AG04450 (cell line): Measurements from ENCODE around the gene HP. TPM values are rescaled to one million over a fixed set of nuclear protein-coding genes. Genes with fewer than 3 reads are reported as not detected.
"Not testable (repeated sequence)": the region's sequence is repeated elsewhere in the genome, so short reads cannot be mapped to it uniquely, and the experiment has no call there.

ENCODE experiments used
- CTCF ChIA-PET: fragments of 300-600, 350-600 bp; formaldehyde crosslinking; extraction: SDS; loops from one replicate; lab custom pipeline; 2022; ENCODE audit warnings: antibody characterized with exemption, inconsistent platforms; lab: Charles Lee
- POLR2A ChIA-PET: fragments of 350-600 bp; formaldehyde crosslinking; extraction: SDS; loops from one replicate; lab custom pipeline; 2021; ENCODE audit warnings: antibody characterized with exemption, inconsistent platforms; lab: Yijun Ruan, JAX
- DNase-seq: peaks from one replicate; pipeline ENCODE4 v3.0.0-alpha.2; 2011; ENCODE audit warnings: low read depth, low spot score
- H3K27ac ChIP-seq: one replicate; pipeline ENCODE4 v1.5.1; 2012; ENCODE audit warnings: low read depth, low read length, control low read depth
- H3K27me3 ChIP-seq: one replicate; pipeline ENCODE4 v1.6.0; 2012; ENCODE audit warnings: low read length; ENCODE audit not compliant: control insufficient read depth, insufficient read depth
- H3K4me3 ChIP-seq: 2 replicates; pipeline ENCODE4 v1.5.1; 2011; ENCODE audit warnings: mild to moderate bottlenecking, low read depth, low read length, control low read depth
- H3K9me3 ChIP-seq: 2 replicates; pipeline ENCODE4 v1.5.1; 2012; ENCODE audit warnings: low read length; ENCODE audit not compliant: control insufficient read depth, insufficient read depth
- polyA minus RNA-seq: library from RNA; depleted of rRNA, polyadenylated mRNA; stranded (reverse); fragments of >200 nt; gene quantifications from 2 replicates; pipeline ENCODE4 v1.2.3, GENCODE V29; 2011; rRNA and poly(A)+ RNA removed
- polyA plus RNA-seq: library from polyadenylated mRNA; depleted of rRNA; stranded (reverse); fragments of >200 nt; gene quantifications from 2 replicates; pipeline ENCODE4 v1.2.3, GENCODE V29; 2011; rRNA removed
- TF ChIP-seq, protein P1 (sequence below): IDR thresholded peaks from 2 replicates; pipeline ENCODE4 v1.5.1; 2011; ENCODE audit warnings: low read depth, low read length, control low read depth, inconsistent platforms

The HP gene
- polyA plus RNA-seq (not detected in 2 replicates), polyA minus RNA-seq (not detected in 2 replicates)

- POLR2A ChIA-PET, H3K27ac ChIP-seq, DNase-seq, H3K27me3 ChIP-seq, H3K4me3 ChIP-seq, H3K9me3 ChIP-seq: not testable (repeated sequence)
- CTCF ChIA-PET: interaction anchor here (0.6 to 1.3 kb wide), 2 partner anchors 12 to 107 kb away, joined by 3 read pairs; no protein-coding TSS in a partner anchor
Measured at GRCh38 chr16:72054254-72054847, at the start of gene HP. HP (plus strand) TSS chr16:72054505; CDS start chr16:72054653, 148 bp downstream.

- POLR2A ChIA-PET: interaction anchor here (0.6 kb wide), 1 partner anchor 14 kb away, joined by 3 read pairs; no protein-coding TSS in a partner anchor
- H3K27me3 ChIP-seq, H3K9me3 ChIP-seq, DNase-seq, H3K27ac ChIP-seq, CTCF ChIA-PET: not testable (repeated sequence)
- H3K4me3 ChIP-seq: peak overlapping the region; percentile 34
Measured at GRCh38 chr16:72008065-72008423, 46.3 kb upstream of the HP start.

GRCh38 chr16:72008424-72009216 lies 45.7 kb upstream of the HP start, which contains the start of gene DHODH:
DHODH (plus strand) TSS chr16:72008744; CDS start chr16:72008765, 21 bp downstream.
- H3K9me3 ChIP-seq: no peaks in the 10 kb centered on the region; the same call in 1 of the 2 replicates
- CTCF ChIA-PET: no interaction called here
- TF ChIP-seq, protein P1, sequence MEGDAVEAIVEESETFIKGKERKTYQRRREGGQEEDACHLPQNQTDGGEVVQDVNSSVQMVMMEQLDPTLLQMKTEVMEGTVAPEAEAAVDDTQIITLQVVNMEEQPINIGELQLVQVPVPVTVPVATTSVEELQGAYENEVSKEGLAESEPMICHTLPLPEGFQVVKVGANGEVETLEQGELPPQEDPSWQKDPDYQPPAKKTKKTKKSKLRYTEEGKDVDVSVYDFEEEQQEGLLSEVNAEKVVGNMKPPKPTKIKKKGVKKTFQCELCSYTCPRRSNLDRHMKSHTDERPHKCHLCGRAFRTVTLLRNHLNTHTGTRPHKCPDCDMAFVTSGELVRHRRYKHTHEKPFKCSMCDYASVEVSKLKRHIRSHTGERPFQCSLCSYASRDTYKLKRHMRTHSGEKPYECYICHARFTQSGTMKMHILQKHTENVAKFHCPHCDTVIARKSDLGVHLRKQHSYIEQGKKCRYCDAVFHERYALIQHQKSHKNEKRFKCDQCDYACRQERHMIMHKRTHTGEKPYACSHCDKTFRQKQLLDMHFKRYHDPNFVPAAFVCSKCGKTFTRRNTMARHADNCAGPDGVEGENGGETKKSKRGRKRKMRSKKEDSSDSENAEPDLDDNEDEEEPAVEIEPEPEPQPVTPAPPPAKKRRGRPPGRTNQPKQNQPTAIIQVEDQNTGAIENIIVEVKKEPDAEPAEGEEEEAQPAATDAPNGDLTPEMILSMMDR: no peak
- no peak within 1 kb of the TSS for H3K27ac ChIP-seq
- POLR2A ChIA-PET: no interaction called here
- H3K27me3 ChIP-seq: no peaks in the 10 kb centered on the region
- peak; percentile 93 for DNase-seq
- H3K4me3 ChIP-seq: peak within 1 kb of the TSS; percentile 97

DNA sequence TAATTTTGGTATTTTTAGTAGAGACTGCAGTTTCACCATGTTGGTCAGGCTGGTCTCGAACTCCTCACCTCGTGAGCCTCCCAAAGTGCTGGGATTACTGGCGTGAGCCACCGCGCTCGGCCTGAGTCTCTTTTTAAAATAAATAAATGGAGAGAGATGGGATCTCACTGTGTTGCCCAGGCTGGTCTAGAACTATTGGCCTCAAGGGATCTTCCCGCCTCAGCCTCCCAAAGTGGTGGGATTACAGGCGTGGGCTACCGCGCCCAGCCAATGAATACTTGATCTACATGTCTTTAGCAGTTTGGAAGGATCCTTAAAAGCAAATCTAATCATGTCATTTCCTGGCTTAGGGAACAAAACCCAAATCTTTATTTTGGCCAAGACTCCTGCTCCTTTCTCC lies 44.5 kb upstream of the HP start:
- no peak overlapping the region for H3K4me3 ChIP-seq
- ChIA-PET POLR2A (no interaction called here), CTCF (no interaction called here)
- H3K27me3 ChIP-seq: no peaks in the 10 kb centered on the region
- TF ChIP-seq, protein P1: no peak
- H3K9me3 ChIP-seq: no peaks in the 10 kb centered on the region; the same call in 1 of the 2 replicates
- H3K27ac ChIP-seq: no peak overlapping the region
- DNase-seq: no peak

GRCh38 chr16:72012607-72013006 lies 41.7 kb upstream of the HP start:
- Histone ChIP-seq H3K27me3 (no peaks in the 10 kb centered on the region), H3K4me3 (no peak overlapping the region), H3K9me3 (no peaks in the 10 kb centered on the region; the same call in 1 of the 2 replicates), H3K27ac (no peak overlapping the region)
- TF ChIP-seq, protein P1: no peak
- DNase-seq: no peak
- ChIA-PET POLR2A (no interaction called here), CTCF (interaction anchor here (1.0 kb wide), 1 partner anchor 51 kb away, joined by 3 read pairs; no protein-coding TSS in a partner anchor)
